WERI-Rb-1 (cell line): ENCODE measurements around the gene TULP4.
"Not testable (repeated sequence)": the region's sequence is repeated elsewhere in the genome, so short reads cannot be mapped to it uniquely, and the experiment has no call there.

ENCODE experiments used
- DNase-seq: peaks from one replicate; pipeline ENCODE4 v3.0.0-alpha.2; 2020
- H3K27ac ChIP-seq: fragments of 250-450 bp; sonication (Bioruptor Pico); 2 replicates; pipeline ENCODE4 v1.5.1; 2020; ENCODE audit warnings: mild to moderate bottlenecking, moderate library complexity
- H3K27me3 ChIP-seq: fragments of 250-450 bp; sonication (Bioruptor Pico); 2 replicates; pipeline ENCODE4 v1.5.1; 2021; ENCODE audit warnings: mild to moderate bottlenecking, low read depth, moderate library complexity; ENCODE audit not compliant: insufficient read depth, severe bottlenecking
- H3K36me3 ChIP-seq: fragments of 250-450 bp; sonication (Bioruptor Pico); 2 replicates; pipeline ENCODE4 v1.5.1; 2020; ENCODE audit warnings: mild to moderate bottlenecking, moderate library complexity
- H3K4me3 ChIP-seq: 2 replicates; pipeline ENCODE4 v1.5.1; 2011; ENCODE audit warnings: low read depth, mild to moderate bottlenecking, control low read depth, low read length
- H3K9me3 ChIP-seq: fragments of 250-450 bp; sonication (Bioruptor Pico); 2 replicates; pipeline ENCODE4 v1.5.1; 2021; ENCODE audit warnings: mild to moderate bottlenecking, moderate library complexity; ENCODE audit not compliant: severe bottlenecking
- CTCF ChIP-seq: IDR thresholded peaks from 2 replicates; pipeline ENCODE4 v1.5.1; 2011; ENCODE audit warnings: low read depth, mild to moderate bottlenecking, control low read depth, inconsistent platforms, low read length

TULP4 gene

GRCh38 chr6:158300306-158301143, 11.7 kb upstream of the TULP4 start:
- not testable (repeated sequence) for H3K4me3 ChIP-seq, H3K27ac ChIP-seq, H3K27me3 ChIP-seq, DNase-seq
- Histone ChIP-seq H3K9me3 (peaks cover 14% of the 10 kb centered on the region), H3K36me3 (peaks cover 29% of the 10 kb centered on the region)

GRCh38 chr6:158301561-158301960, 10.7 kb upstream of the TULP4 start:
- not testable (repeated sequence) for H3K4me3 ChIP-seq, DNase-seq, H3K27me3 ChIP-seq, H3K27ac ChIP-seq
- peaks cover 20% of the 10 kb centered on the region for H3K36me3 ChIP-seq
- H3K9me3 ChIP-seq = peaks cover 13% of the 10 kb centered on the region

GRCh38 chr6:158302195-158302796, 10.0 kb upstream of the TULP4 start:
- DNase-seq, H3K4me3 ChIP-seq, H3K9me3 ChIP-seq, H3K27me3 ChIP-seq, H3K27ac ChIP-seq: not testable (repeated sequence)
- peaks cover 19% of the 10 kb centered on the region for H3K36me3 ChIP-seq

GRCh38 chr6:158303210-158303731, 9.0 kb upstream of the TULP4 start:
- no peak for TF ChIP-seq CTCF
- Histone ChIP-seq H3K27ac (no peak overlapping the region), H3K4me3 (no peak overlapping the region), H3K27me3 (no peaks in the 10 kb centered on the region), H3K9me3 (peaks cover 3% of the 10 kb centered on the region), H3K36me3 (peaks cover 16% of the 10 kb centered on the region; the same call in 1 of the 2 replicates)
- no peak for DNase-seq

- no peak overlapping the region for H3K4me3 ChIP-seq
- no peaks in the 10 kb centered on the region for H3K9me3 ChIP-seq
- DNase-seq = no peak
- H3K27me3 ChIP-seq = no peaks in the 10 kb centered on the region
- H3K27ac ChIP-seq = no peak overlapping the region
- peaks cover 8% of the 10 kb centered on the region; the same call in 1 of the 2 replicates for H3K36me3 ChIP-seq
- no peak for TF ChIP-seq CTCF
Observed at GRCh38 chr6:158304254-158304653, 8.0 kb upstream of the TULP4 start.

- no peak for DNase-seq
- Histone ChIP-seq H3K27me3 (no peaks in the 10 kb centered on the region), H3K27ac (no peak overlapping the region), H3K9me3 (no peaks in the 10 kb centered on the region), H3K4me3 (no peak overlapping the region), H3K36me3 (peaks cover 30% of the 10 kb centered on the region)
- no peak for TF ChIP-seq CTCF
Observed at GRCh38 chr6:158309814-158310213, 2.5 kb upstream of the TULP4 start.

GRCh38 chr6:158311193-158311592, 1.1 kb upstream of the TULP4 start:
- Histone ChIP-seq H3K4me3 (no peak overlapping the region), H3K9me3 (no peaks in the 10 kb centered on the region), H3K27me3 (no peaks in the 10 kb centered on the region), H3K36me3 (peaks cover 44% of the 10 kb centered on the region), H3K27ac (peak overlapping the region; percentile 85)
- DNase-seq = no peak
- no peak for TF ChIP-seq CTCF
